Measurements from ENCODE around the gene RXFP1.

- no peak for TF ChIP-seq CREB1 (IDR thresholded peaks at IDR 0.05; ENCODE audit: low read depth)
- TF ChIP-seq, protein P1, sequence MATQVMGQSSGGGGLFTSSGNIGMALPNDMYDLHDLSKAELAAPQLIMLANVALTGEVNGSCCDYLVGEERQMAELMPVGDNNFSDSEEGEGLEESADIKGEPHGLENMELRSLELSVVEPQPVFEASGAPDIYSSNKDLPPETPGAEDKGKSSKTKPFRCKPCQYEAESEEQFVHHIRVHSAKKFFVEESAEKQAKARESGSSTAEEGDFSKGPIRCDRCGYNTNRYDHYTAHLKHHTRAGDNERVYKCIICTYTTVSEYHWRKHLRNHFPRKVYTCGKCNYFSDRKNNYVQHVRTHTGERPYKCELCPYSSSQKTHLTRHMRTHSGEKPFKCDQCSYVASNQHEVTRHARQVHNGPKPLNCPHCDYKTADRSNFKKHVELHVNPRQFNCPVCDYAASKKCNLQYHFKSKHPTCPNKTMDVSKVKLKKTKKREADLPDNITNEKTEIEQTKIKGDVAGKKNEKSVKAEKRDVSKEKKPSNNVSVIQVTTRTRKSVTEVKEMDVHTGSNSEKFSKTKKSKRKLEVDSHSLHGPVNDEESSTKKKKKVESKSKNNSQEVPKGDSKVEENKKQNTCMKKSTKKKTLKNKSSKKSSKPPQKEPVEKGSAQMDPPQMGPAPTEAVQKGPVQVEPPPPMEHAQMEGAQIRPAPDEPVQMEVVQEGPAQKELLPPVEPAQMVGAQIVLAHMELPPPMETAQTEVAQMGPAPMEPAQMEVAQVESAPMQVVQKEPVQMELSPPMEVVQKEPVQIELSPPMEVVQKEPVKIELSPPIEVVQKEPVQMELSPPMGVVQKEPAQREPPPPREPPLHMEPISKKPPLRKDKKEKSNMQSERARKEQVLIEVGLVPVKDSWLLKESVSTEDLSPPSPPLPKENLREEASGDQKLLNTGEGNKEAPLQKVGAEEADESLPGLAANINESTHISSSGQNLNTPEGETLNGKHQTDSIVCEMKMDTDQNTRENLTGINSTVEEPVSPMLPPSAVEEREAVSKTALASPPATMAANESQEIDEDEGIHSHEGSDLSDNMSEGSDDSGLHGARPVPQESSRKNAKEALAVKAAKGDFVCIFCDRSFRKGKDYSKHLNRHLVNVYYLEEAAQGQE (IDR thresholded peaks at IDR 0.05; ENCODE audit: low read depth) = no peak
- no peak for TF ChIP-seq EP300 (IDR thresholded peaks at IDR 0.05; ENCODE audit: borderline replicate concordance)
These were observed 37.4 kb upstream of the RXFP1 start for GRCh38 chr4:158484173-158484885.

Data from Ishikawa (cell line).